ENCODE results near the gene PGA4.
"Not testable (repeated sequence)": the region's sequence is repeated elsewhere in the genome, so short reads cannot be mapped to it uniquely, and the experiment has no call there.

- not testable (repeated sequence) for TF ChIP-seq CTCF (conservative IDR thresholded peaks at IDR 0.05; ENCODE audit: low read depth in 2 of 2); JUNB (IDR thresholded peaks at IDR 0.05; ENCODE audit: unreplicated experiment); EZH2 (IDR thresholded peaks at IDR 0.05; ENCODE audit: low read depth, unreplicated experiment); EZH2phosphoT487 (IDR thresholded peaks at IDR 0.05; ENCODE audit: unreplicated experiment); REST (IDR thresholded peaks at IDR 0.05; ENCODE audit: unreplicated experiment); POLR2AphosphoS5 (IDR thresholded peaks at IDR 0.05; ENCODE audit: low read depth); CREB1 (CRISPR knock-in tag; IDR thresholded peaks at IDR 0.05; ENCODE audit: low read depth); ZNF331 (CRISPR knock-in tag; IDR thresholded peaks at IDR 0.05; ENCODE audit: low read depth)
Observed at GRCh38 chr11:61250796-61251765, 28.9 kb downstream of the PGA4 start.

Measured in GM23338 (cell line).